GM12801 (cell line): Measurements from ENCODE around the gene NDUFB8.

Source experiments
- CTCF ChIP-seq: IDR thresholded peaks from one replicate; pipeline ENCODE4 v1.5.1; 2011; ENCODE audit warnings: control low read depth; ENCODE audit not compliant: insufficient read length; ENCODE audit errors: extremely low read depth

The NDUFB8 gene

GRCh38 chr10:100515612-100516011 is 14.1 kb downstream of the NDUFB8 start:
- no peak for TF ChIP-seq CTCF

GRCh38 chr10:100510533-100511308 is 18.9 kb downstream of the NDUFB8 start:
- TF ChIP-seq CTCF = no peak

- TF ChIP-seq CTCF = no peak
Measured at GRCh38 chr10:100509241-100509840, 20.3 kb downstream of the NDUFB8 start.

- no peak for TF ChIP-seq CTCF
Measured at GRCh38 chr10:100508691-100509150, 20.9 kb downstream of the NDUFB8 start.

GRCh38 chr10:100508266-100508665 is 21.4 kb downstream of the NDUFB8 start:
- TF ChIP-seq CTCF = no peak

GRCh38 chr10:100507357-100507732 is 22.3 kb downstream of the NDUFB8 start:
- no peak for TF ChIP-seq CTCF

- no peak for TF ChIP-seq CTCF
Measured at GRCh38 chr10:100506596-100507356, 22.9 kb downstream of the NDUFB8 start.
